PC-3 (cell line): Measurements from ENCODE around the gene DMKN.

ENCODE experiments used
- CTCF ChIP-seq: fragments of 300-600 bp; sonication (generic); conservative IDR thresholded peaks from 2 replicates; pipeline ENCODE4 v1.5.1; 2017; ENCODE audit warnings: antibody characterized with exemption, low read depth, mild to moderate bottlenecking, low read length
- EZH2phosphoT487 ChIP-seq: fragments of 300-600 bp; sonication (generic); IDR thresholded peaks from 2 replicates; pipeline ENCODE4 v1.6.1; 2018; ENCODE audit warnings: mild to moderate bottlenecking, antibody characterized with exemption, low read length, borderline replicate concordance

DNA sequence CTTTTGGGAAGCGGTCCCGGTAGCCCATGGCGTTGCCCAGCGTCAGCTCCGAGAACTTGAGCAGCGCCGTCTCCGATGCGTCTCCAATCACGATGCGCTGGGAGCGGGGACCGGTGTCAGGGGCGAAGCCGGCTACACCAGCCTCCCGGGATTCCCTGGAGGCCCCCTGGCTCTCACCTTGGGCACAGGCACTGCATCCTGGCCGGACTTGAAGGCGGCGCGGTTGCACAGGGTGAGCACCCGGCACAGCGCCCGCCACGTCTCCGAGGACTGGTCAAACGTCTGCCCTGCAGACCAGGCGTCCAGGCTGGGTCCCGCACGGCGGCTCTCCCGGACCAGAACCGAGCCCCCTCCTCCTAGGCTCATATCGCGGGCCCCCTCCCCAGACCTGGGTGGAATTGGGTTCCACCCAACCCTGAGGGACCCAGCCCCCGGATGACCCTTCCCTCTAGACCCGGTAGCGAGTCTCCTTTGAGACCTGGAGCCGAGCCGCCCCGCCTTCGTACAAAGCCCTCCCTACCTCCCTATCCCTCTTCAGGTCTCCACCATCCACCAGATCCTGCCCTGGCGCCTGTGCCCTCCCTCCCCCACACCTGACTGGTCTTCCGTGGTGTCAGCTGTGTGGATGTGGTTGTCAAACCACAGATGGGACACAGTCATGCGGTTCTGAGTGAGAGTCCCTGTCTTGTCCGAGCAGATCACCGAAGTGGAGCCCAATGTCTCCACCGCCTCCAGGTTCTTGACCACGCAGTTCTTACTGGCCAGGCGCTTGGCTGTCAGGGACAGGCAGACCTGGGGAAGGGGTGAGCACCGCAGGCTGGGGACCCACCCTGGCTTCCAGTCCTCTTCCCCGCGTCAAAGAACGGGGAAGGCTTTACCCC lies 45.2 kb upstream of the DMKN start:
- no peak for TF ChIP-seq EZH2phosphoT487
- TF ChIP-seq CTCF: no peak
